Adrenal gland (tissue), 5 donors: ENCODE measurements around the gene NELFE.

ENCODE experiments used
- POLR2A ChIP-seq, 2 donors: fragments of 450-650 bp; IDR thresholded peaks; one replicate each; pipeline ENCODE4 v1.6.1; 2017; ENCODE audit warnings: antibody characterized with exemption in 2 of 2, mild to moderate bottlenecking in 2 of 2, moderate library complexity in 1 of 2
- TF ChIP-seq, protein P1 (sequence below), 6 experiments: fragments of 450-650 bp in 4 of 6; fragments of 200-600 bp in 2 of 6; sonication (generic) in 1 of 6; IDR thresholded peaks; 1 replicate in 5 of 6; 2 replicates in 1 of 6; pipeline versions ENCODE4 v1.5.1 to v1.8.0; 2016 to 2021; ENCODE audit warnings: antibody characterized with exemption in 6 of 6, mild to moderate bottlenecking in 2 of 6, moderate library complexity in 1 of 6
- donor health status: DM: no; HTN: no; CAD: no.

DNA sequence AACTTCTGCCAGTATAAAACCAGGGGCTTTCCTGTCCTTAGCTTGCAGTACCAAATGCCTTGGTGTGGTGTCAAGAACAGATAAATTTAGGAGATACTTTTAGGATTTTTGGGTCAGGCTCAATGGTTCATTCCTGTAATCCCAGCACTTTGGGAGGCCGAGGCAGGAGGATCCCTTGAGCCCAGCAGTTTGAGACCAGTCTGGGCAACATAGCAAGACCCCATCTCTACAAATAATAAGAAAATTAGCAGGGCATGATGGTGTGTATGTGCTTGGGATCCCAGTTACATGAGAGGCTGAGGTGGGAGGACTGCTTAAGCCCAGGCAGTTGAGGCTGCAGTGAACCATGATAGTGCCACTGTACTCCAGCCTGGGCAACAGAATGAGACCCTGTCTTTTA lies 53.7 kb downstream of the NELFE start:
- TF ChIP-seq, protein P1, sequence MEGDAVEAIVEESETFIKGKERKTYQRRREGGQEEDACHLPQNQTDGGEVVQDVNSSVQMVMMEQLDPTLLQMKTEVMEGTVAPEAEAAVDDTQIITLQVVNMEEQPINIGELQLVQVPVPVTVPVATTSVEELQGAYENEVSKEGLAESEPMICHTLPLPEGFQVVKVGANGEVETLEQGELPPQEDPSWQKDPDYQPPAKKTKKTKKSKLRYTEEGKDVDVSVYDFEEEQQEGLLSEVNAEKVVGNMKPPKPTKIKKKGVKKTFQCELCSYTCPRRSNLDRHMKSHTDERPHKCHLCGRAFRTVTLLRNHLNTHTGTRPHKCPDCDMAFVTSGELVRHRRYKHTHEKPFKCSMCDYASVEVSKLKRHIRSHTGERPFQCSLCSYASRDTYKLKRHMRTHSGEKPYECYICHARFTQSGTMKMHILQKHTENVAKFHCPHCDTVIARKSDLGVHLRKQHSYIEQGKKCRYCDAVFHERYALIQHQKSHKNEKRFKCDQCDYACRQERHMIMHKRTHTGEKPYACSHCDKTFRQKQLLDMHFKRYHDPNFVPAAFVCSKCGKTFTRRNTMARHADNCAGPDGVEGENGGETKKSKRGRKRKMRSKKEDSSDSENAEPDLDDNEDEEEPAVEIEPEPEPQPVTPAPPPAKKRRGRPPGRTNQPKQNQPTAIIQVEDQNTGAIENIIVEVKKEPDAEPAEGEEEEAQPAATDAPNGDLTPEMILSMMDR (IDR thresholded peaks at IDR 0.05), result no peak
- no peak for TF ChIP-seq POLR2A (IDR thresholded peaks at IDR 0.05)
